ENCODE measurements around the gene HS2ST1. TPM values are rescaled to one million over a fixed set of nuclear protein-coding genes. Genes with fewer than 3 reads are reported as not detected.
"Not testable (repeated sequence)": the region's sequence is repeated elsewhere in the genome, so short reads cannot be mapped to it uniquely, and the experiment has no call there.

HS2ST1 gene
- total RNA-seq, 6 donors from 2014 or later, result 8.4 to 20.3 (median 13.9) TPM

GRCh38 chr1:86987446-86987845, 73.0 kb downstream of the HS2ST1 start:
- TF ChIP-seq, protein P1, sequence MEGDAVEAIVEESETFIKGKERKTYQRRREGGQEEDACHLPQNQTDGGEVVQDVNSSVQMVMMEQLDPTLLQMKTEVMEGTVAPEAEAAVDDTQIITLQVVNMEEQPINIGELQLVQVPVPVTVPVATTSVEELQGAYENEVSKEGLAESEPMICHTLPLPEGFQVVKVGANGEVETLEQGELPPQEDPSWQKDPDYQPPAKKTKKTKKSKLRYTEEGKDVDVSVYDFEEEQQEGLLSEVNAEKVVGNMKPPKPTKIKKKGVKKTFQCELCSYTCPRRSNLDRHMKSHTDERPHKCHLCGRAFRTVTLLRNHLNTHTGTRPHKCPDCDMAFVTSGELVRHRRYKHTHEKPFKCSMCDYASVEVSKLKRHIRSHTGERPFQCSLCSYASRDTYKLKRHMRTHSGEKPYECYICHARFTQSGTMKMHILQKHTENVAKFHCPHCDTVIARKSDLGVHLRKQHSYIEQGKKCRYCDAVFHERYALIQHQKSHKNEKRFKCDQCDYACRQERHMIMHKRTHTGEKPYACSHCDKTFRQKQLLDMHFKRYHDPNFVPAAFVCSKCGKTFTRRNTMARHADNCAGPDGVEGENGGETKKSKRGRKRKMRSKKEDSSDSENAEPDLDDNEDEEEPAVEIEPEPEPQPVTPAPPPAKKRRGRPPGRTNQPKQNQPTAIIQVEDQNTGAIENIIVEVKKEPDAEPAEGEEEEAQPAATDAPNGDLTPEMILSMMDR (IDR thresholded peaks at IDR 0.05), result no peak
- Histone ChIP-seq H3K4me1 (no peaks in the 10 kb centered on the region), H3K27me3 (no peaks in the 10 kb centered on the region)

GRCh38 chr1:86988835-86989234, 74.4 kb downstream of the HS2ST1 start:
- H3K9me3 ChIP-seq, result no peaks in the 10 kb centered on the region
- H3K36me3 ChIP-seq, result no peaks in the 10 kb centered on the region
- H3K27me3 ChIP-seq, result no peaks in the 10 kb centered on the region
- H3K27ac ChIP-seq, result no peak overlapping the region
- H3K4me1 ChIP-seq, result no peaks in the 10 kb centered on the region
- no peak overlapping the region for H3K4me3 ChIP-seq
- no peak for TF ChIP-seq POLR2AphosphoS5 (IDR thresholded peaks at IDR 0.05)
- no peak for TF ChIP-seq EP300 (IDR thresholded peaks at IDR 0.05)
- TF ChIP-seq POLR2A (IDR thresholded peaks at IDR 0.05), result no peak
- TF ChIP-seq, protein P1 (IDR thresholded peaks at IDR 0.05), result no peak
- 93 to 97% methylated on average over 7 of the region's 7 CpGs for WGBS, 2 donors
- ATAC-seq (ENCODE audit: low FRiP score in 2 of 2) (no peak), DNase-seq (no peak)

More at GRCh38 chr1:86987446-86987845, 73.0 kb downstream of the HS2ST1 start:
- ATAC-seq (ENCODE audit: low FRiP score in 2 of 2) (no peak), DNase-seq (no peak)
- Histone ChIP-seq H3K36me3 (no peaks in the 10 kb centered on the region), H3K27ac (no peak overlapping the region), H3K9me3 (no peaks in the 10 kb centered on the region), H3K4me3 (no peak overlapping the region)

DNA sequence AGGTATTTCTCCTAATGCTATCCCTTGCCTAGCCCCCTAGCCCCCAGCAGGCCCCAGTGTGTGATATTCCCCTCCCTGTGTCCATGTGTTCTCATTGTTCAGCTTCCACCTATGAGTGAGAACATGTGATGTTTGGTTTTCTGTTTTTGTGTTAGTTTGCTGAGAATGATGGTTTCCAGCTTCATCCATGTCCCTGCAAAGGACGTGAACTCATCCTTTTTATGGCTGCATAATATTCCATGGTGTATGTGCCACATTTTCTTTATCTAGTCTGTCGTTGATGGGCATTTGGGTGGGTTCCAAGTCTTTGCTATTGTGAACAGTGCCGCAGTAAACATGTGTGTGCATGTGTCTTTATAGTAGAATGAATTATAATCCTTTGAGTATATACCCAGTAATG, 75.3 kb downstream of the HS2ST1 start:
- not testable (repeated sequence) for H3K4me1 ChIP-seq; H3K4me3 ChIP-seq; H3K36me3 ChIP-seq; H3K27ac ChIP-seq; H3K9me3 ChIP-seq; ATAC-seq (ENCODE audit: low FRiP score in 2 of 2); H3K27me3 ChIP-seq; DNase-seq
- WGBS, 2 donors, result 65 to 89% methylated on average over 3 of the region's 3 CpGs

GRCh38 chr1:86990826-86991225, 76.4 kb downstream of the HS2ST1 start:
- ATAC-seq (ENCODE audit: low FRiP score in 2 of 2), result no peak
- H3K4me1 ChIP-seq, result no peaks in the 10 kb centered on the region
- H3K27me3 ChIP-seq, result no peaks in the 10 kb centered on the region
- H3K36me3 ChIP-seq, result no peaks in the 10 kb centered on the region
- H3K4me3 ChIP-seq, result no peak overlapping the region
- TF ChIP-seq, protein P1 (IDR thresholded peaks at IDR 0.05), result no peak
- TF ChIP-seq EP300 (IDR thresholded peaks at IDR 0.05), result no peak
- no peak for TF ChIP-seq POLR2A (IDR thresholded peaks at IDR 0.05)
- no peak for TF ChIP-seq POLR2AphosphoS5 (IDR thresholded peaks at IDR 0.05)
- WGBS, 2 donors, result 83 to 96% methylated on average over 2 of the region's 2 CpGs
- no peak overlapping the region for H3K27ac ChIP-seq
- DNase-seq, result no peak
- no peaks in the 10 kb centered on the region for H3K9me3 ChIP-seq

DNA sequence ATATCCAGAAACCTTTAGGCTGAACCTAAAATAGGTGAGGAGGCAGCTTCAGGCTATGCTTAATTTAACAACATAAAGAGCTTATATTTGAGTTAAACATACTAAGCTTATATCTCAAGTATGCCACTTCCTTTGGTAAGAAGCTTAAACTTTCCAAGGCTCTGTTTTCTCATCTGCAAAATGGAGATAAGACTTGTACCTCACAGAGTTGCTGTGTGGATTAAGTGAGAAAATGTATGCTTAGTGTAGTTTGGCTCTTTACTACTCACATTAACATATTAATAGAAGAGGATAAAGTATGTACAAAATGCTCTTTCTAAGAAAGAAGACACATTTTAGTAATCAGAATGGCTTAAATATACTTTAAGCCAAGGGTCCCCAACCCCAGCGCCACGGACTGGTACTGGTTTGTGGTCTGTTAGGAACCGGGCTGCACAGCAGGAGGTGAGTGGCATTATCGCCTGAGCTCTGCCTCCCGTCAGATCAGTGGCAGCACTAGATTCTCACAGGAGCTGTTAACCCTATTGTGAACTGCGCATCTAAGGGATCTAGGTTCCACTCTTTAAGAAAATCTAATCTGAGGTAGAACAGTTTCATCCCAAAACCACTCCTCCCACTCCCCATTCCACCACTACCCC, 77.2 kb downstream of the HS2ST1 start:
- Histone ChIP-seq H3K4me1 (no peaks in the 10 kb centered on the region), H3K27me3 (no peaks in the 10 kb centered on the region), H3K9me3 (no peaks in the 10 kb centered on the region), H3K27ac (no peak overlapping the region), H3K36me3 (no peaks in the 10 kb centered on the region), H3K4me3 (no peak overlapping the region)
- WGBS, 2 donors, result 95 to 96% methylated on average over 6 of the region's 6 CpGs
- TF ChIP-seq POLR2A (IDR thresholded peaks at IDR 0.05) (no peak), POLR2AphosphoS5 (IDR thresholded peaks at IDR 0.05) (no peak), EP300 (IDR thresholded peaks at IDR 0.05) (no peak)
- TF ChIP-seq, protein P1 (IDR thresholded peaks at IDR 0.05), result no peak
- DNase-seq (no peak), ATAC-seq (ENCODE audit: low FRiP score in 2 of 2) (no peak)

All from upper lobe of left lung (tissue), 6 donors.